Sigmoid colon (tissue), 7 donors: ENCODE data around the gene KCNAB2. TPM values are rescaled to one million over a fixed set of nuclear protein-coding genes. Genes with fewer than 3 reads are reported as not detected.

Experiments used
- DNase-seq: peaks from one replicate; pipeline ENCODE4 v3.0.0-alpha.2; 2019
- H3K27ac ChIP-seq, 4 donors: fragments of 200-600 bp; sonication (generic); one replicate each; pipeline ENCODE4 v1.5.1; 2016 to 2019; ENCODE audit warnings: mild to moderate bottlenecking in 1 of 4
- H3K27me3 ChIP-seq, 3 donors: fragments of 200-600 bp; sonication (generic); one replicate each; pipeline ENCODE4 v1.5.1; 2019; ENCODE audit warnings: mild to moderate bottlenecking in 1 of 3
- H3K36me3 ChIP-seq, 4 donors: fragments of 200-600 bp; sonication (generic); one replicate each; pipeline ENCODE4 v1.5.1; 2016 to 2019
- H3K4me1 ChIP-seq, 4 donors: fragments of 200-600 bp; sonication (generic); one replicate each; pipeline ENCODE4 v1.5.1; 2017 to 2019
- H3K4me3 ChIP-seq, 4 donors: fragments of 200-600 bp; sonication (generic); one replicate each; pipeline ENCODE4 v1.5.1; 2017 to 2019; ENCODE audit warnings: mild to moderate bottlenecking in 2 of 4, moderate library complexity in 1 of 4
- H3K9me3 ChIP-seq, 4 donors: fragments of 200-600 bp in 3 of 4; sonication (generic) in 3 of 4; one replicate each; pipeline versions ENCODE4 v1.5.1 to v1.6.1; 2013 to 2019
- EP300 ChIP-seq, 4 donors: sonication (generic); formaldehyde crosslinking; IDR thresholded peaks; one replicate each; pipeline ENCODE4 v1.6.1; 2017; ENCODE audit warnings: antibody characterized with exemption in 4 of 4
- POLR2A ChIP-seq, 2 donors: fragments of 450-650 bp; IDR thresholded peaks; one replicate each; pipeline ENCODE4 v1.6.1; 2016; ENCODE audit warnings: antibody characterized with exemption in 2 of 2, mild to moderate bottlenecking in 2 of 2, moderate library complexity in 2 of 2
- POLR2AphosphoS5 ChIP-seq, 4 donors: sonication (generic); formaldehyde crosslinking; IDR thresholded peaks; one replicate each; pipeline ENCODE4 v1.6.1; 2017; ENCODE audit warnings: antibody characterized with exemption in 4 of 4
- WGBS, 2 donors: extraction: QIAGEN DNeasy Blood & Tissue Kit; methylation state at CpG; one replicate each; pipeline ENCODE4 v1.1.7; 2013; 5-methylcytosine and 5-hydroxymethylcytosine counted together
- intact Hi-C: fragments of 100-400 bp; cut with DNase I; formaldehyde crosslinking; loops from one replicate; pipeline ENCODE4 v1.15.1; 2023
- polyA plus RNA-seq, 3 donors: library from polyadenylated mRNA; stranded (reverse); fragments of 200-250 nt; gene quantifications; one replicate each; pipeline ENCODE4 v1.2.3, GENCODE V29; 2013
- total RNA-seq, 4 donors: library from RNA; depleted of rRNA; stranded (reverse); fragments of >200 nt; gene quantifications; one replicate each; pipeline ENCODE4 v1.1.0, GENCODE V29; 2016
- TF ChIP-seq, protein P1 (sequence below), 4 experiments: fragments of 450-650 bp in 3 of 4; fragments of 200-600 bp in 1 of 4; IDR thresholded peaks; one replicate each; pipeline ENCODE4 v1.5.1; 2016 to 2019; ENCODE audit warnings: antibody characterized with exemption in 4 of 4, mild to moderate bottlenecking in 3 of 4, moderate library complexity in 2 of 4
- donor health status: healthy with polysubstance abuse.
- donor health status: Bipolar disorder and iron deficiency.
- donor health status: healthy.

The KCNAB2 gene
- total and polyA plus RNA-seq, 7 donors = 3.0 to 23.5 (median 7.7) TPM

- Histone ChIP-seq H3K4me3 (no peak overlapping the region), H3K4me1 (peaks cover 0 to 3% (median 0%) of the 10 kb centered on the region in 4 donors), H3K36me3 (no peaks in the 10 kb centered on the region), H3K27ac (no peak overlapping the region), H3K9me3 (no peaks in the 10 kb centered on the region), H3K27me3 (peaks cover 0 to 65% (median 37%) of the 10 kb centered on the region in 3 donors)
- TF ChIP-seq POLR2AphosphoS5 (IDR thresholded peaks at IDR 0.05) (no peak), POLR2A (IDR thresholded peaks at IDR 0.05) (no peak), EP300 (IDR thresholded peaks at IDR 0.05) (no peak)
- TF ChIP-seq, protein P1, sequence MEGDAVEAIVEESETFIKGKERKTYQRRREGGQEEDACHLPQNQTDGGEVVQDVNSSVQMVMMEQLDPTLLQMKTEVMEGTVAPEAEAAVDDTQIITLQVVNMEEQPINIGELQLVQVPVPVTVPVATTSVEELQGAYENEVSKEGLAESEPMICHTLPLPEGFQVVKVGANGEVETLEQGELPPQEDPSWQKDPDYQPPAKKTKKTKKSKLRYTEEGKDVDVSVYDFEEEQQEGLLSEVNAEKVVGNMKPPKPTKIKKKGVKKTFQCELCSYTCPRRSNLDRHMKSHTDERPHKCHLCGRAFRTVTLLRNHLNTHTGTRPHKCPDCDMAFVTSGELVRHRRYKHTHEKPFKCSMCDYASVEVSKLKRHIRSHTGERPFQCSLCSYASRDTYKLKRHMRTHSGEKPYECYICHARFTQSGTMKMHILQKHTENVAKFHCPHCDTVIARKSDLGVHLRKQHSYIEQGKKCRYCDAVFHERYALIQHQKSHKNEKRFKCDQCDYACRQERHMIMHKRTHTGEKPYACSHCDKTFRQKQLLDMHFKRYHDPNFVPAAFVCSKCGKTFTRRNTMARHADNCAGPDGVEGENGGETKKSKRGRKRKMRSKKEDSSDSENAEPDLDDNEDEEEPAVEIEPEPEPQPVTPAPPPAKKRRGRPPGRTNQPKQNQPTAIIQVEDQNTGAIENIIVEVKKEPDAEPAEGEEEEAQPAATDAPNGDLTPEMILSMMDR (IDR thresholded peaks at IDR 0.05) = no peak
- intact Hi-C loops = no loop called here
- DNase-seq = peak; percentile 58
- 64 to 83% methylated on average over 22 of the region's 22 CpGs for WGBS, 2 donors
Measured at GRCh38 chr1:6103111-6103853, 57.6 kb downstream of the KCNAB2 start.

GRCh38 chr1:6103854-6104530, 58.3 kb downstream of the KCNAB2 start:
- intact Hi-C loops = no loop called here
- peaks cover 0 to 3% (median 0%) of the 10 kb centered on the region in 4 donors for H3K4me1 ChIP-seq
- H3K9me3 ChIP-seq = no peaks in the 10 kb centered on the region
- DNase-seq = peak; percentile 54
- H3K4me3 ChIP-seq = no peak overlapping the region
- WGBS, 2 donors = 70 to 77% methylated on average over 13 of the region's 13 CpGs
- no peak overlapping the region for H3K27ac ChIP-seq
- no peaks in the 10 kb centered on the region for H3K36me3 ChIP-seq
- peaks cover 0 to 68% (median 37%) of the 10 kb centered on the region in 3 donors for H3K27me3 ChIP-seq
- TF ChIP-seq POLR2AphosphoS5 (IDR thresholded peaks at IDR 0.05) = no peak
- TF ChIP-seq, protein P1 (IDR thresholded peaks at IDR 0.05) = no peak
- TF ChIP-seq EP300 (IDR thresholded peaks at IDR 0.05) = no peak
- TF ChIP-seq POLR2A (IDR thresholded peaks at IDR 0.05) = no peak

DNA sequence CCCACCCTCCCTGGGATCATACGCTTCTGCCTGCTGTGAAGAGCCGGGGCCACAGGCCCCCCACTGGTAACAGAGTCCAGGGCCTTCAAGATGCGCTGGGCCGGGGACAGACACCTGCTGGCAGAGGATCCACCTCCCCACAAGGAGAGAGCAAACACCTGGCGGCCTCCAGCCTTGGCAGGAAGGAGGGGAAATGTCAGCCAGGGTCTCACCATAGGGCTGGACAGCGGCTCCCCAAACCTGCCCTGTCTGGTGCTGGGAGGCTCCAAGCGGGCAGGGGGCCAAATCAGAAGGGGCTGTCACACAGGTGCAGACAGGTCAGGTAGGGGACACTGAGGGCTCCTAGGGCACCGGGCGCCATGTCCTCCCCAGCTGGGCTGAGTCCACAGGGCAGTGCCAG, 58.9 kb downstream of the KCNAB2 start:
- no peaks in the 10 kb centered on the region for H3K9me3 ChIP-seq
- peaks cover 0 to 3% (median 0%) of the 10 kb centered on the region in 4 donors for H3K4me1 ChIP-seq
- no peak overlapping the region for H3K4me3 ChIP-seq
- H3K27ac ChIP-seq = no peak overlapping the region
- TF ChIP-seq EP300 (IDR thresholded peaks at IDR 0.05) (no peak), POLR2AphosphoS5 (IDR thresholded peaks at IDR 0.05) (no peak), POLR2A (IDR thresholded peaks at IDR 0.05) (no peak)
- TF ChIP-seq, protein P1 (IDR thresholded peaks at IDR 0.05) = no peak
- peak; percentile 60 for DNase-seq
- 59 to 78% methylated on average over 9 of the region's 9 CpGs for WGBS, 2 donors
- intact Hi-C loops = no loop called here
- H3K27me3 ChIP-seq = peaks cover 0 to 72% (median 37%) of the 10 kb centered on the region in 3 donors
- H3K36me3 ChIP-seq = no peaks in the 10 kb centered on the region

- no peak overlapping the region for H3K27ac ChIP-seq
- no peaks in the 10 kb centered on the region for H3K36me3 ChIP-seq
- H3K4me3 ChIP-seq = no peak overlapping the region
- 37 to 75% methylated on average over 12 of the region's 12 CpGs for WGBS, 2 donors
- peaks cover 0 to 68% (median 35%) of the 10 kb centered on the region in 3 donors for H3K27me3 ChIP-seq
- no peak for TF ChIP-seq POLR2AphosphoS5 (IDR thresholded peaks at IDR 0.05)
- TF ChIP-seq POLR2A (IDR thresholded peaks at IDR 0.05) = no peak
- H3K9me3 ChIP-seq = no peaks in the 10 kb centered on the region
- H3K4me1 ChIP-seq = peaks cover 0 to 3% (median 0%) of the 10 kb centered on the region in 4 donors
- DNase-seq = peak; percentile 57
- intact Hi-C loops = no loop called here
Measured at GRCh38 chr1:6105218-6105679, 59.6 kb downstream of the KCNAB2 start.

DNA sequence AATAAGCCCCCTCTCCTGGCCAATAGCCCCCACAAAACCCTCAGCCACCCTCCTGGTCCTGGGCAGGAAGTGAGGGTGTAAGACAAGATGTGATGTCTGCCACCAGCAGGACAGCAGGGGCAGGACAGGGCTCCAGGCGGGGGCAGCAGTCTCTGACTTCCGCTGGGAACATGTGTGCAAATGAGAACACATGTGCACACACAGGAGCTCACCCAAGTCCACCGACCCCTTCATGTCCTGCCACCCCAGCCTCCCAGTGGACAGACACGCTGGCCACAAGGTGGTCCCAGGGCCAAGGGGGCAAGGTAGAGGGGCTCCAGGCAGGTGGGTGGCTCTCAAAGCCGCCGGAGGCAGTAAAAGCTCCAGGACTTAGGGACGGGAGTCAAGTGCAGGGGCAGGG, 60.1 kb downstream of the KCNAB2 start:
- peaks cover 0 to 3% (median 0%) of the 10 kb centered on the region in 4 donors for H3K4me1 ChIP-seq
- DNase-seq = no peak
- intact Hi-C loops = no loop called here
- H3K27ac ChIP-seq = no peak overlapping the region
- TF ChIP-seq POLR2AphosphoS5 (IDR thresholded peaks at IDR 0.05) (no peak), EP300 (IDR thresholded peaks at IDR 0.05) (no peak), POLR2A (IDR thresholded peaks at IDR 0.05) (no peak)
- TF ChIP-seq, protein P1 (IDR thresholded peaks at IDR 0.05) = no peak
- no peaks in the 10 kb centered on the region for H3K36me3 ChIP-seq
- H3K9me3 ChIP-seq = no peaks in the 10 kb centered on the region
- WGBS, 2 donors = 57 to 76% methylated on average over 7 of the region's 7 CpGs
- no peak overlapping the region for H3K4me3 ChIP-seq
- peaks cover 0 to 69% (median 33%) of the 10 kb centered on the region in 3 donors for H3K27me3 ChIP-seq
